Esophagus mucosa (tissue), 1 donor: ENCODE results near the gene VWA2. TPM values are rescaled to one million over a fixed set of nuclear protein-coding genes. Genes with fewer than 3 reads are reported as not detected.

Source experiments
- ATAC-seq: fragments of 200-7000 bp; cut with Tn5 transposase; one replicate; pipeline ENCODE4 v1.9.1; 2020
- total RNA-seq: library from RNA; stranded (reverse); gene quantifications from one replicate; pipeline ENCODE4 v1.2.4, GENCODE V29; 2023
- donor health status: DM: yes; HTN: yes; CAD: no.

VWA2 gene
- total RNA-seq, 1 donor from 2014 or later = 3.5 TPM

DNA sequence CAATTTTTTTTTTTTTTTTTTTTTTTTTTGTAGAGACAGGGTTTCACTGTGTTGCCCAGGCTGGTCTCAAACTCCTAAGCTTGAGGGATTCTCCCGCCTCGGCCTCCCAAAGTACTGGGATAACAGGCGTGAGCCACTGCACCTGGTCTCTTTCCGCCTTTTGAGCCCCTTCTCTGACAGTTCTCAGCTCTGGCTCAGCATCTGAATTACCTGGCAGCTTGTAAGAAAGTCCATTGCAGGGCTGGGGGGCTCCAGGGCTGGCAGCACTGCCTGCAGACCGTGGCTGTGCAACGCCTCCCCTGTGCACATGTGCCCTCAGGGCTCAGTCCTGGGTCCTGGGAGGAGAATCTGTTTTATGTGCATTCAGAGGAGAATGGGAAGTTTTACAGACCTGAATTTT lies 37.6 kb downstream of the VWA2 start:
- no peak for ATAC-seq

GRCh38 chr10:114278140-114278883 lies 39.3 kb downstream of the VWA2 start:
- no peak for ATAC-seq

GRCh38 chr10:114278884-114279191 lies 39.8 kb downstream of the VWA2 start:
- no peak for ATAC-seq

GRCh38 chr10:114279289-114279688 lies 40.2 kb downstream of the VWA2 start:
- ATAC-seq = no peak

- peak; percentile 84 for ATAC-seq
Observed at GRCh38 chr10:114279901-114280644, 41.0 kb downstream of the VWA2 start.

- no peak for ATAC-seq
Observed at GRCh38 chr10:114281006-114281405, 42.0 kb downstream of the VWA2 start.

GRCh38 chr10:114281461-114281860 lies 42.4 kb downstream of the VWA2 start:
- ATAC-seq = no peak

DNA sequence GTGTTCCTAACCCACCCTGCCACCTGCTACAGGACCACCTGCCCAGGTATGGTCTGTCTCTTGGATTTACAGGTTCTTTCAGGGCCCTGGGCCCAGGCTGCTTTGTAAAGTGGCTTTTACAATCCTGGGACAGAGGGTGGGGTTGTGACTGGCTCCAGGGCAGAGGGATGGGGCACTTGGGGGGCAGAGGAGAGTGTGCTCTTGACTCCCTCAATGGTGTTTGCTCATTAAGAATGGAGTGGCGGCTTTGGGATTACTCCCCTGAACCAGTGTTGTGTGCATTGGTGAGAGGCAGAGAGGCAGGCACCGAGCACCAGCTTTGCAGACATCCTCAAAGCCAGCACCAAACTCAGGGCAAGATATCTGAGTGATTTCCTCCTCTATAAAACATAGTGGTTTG lies 43.5 kb downstream of the VWA2 start:
- no peak for ATAC-seq

- no peak for ATAC-seq
Observed at GRCh38 chr10:114283091-114283490, 44.0 kb downstream of the VWA2 start.

DNA sequence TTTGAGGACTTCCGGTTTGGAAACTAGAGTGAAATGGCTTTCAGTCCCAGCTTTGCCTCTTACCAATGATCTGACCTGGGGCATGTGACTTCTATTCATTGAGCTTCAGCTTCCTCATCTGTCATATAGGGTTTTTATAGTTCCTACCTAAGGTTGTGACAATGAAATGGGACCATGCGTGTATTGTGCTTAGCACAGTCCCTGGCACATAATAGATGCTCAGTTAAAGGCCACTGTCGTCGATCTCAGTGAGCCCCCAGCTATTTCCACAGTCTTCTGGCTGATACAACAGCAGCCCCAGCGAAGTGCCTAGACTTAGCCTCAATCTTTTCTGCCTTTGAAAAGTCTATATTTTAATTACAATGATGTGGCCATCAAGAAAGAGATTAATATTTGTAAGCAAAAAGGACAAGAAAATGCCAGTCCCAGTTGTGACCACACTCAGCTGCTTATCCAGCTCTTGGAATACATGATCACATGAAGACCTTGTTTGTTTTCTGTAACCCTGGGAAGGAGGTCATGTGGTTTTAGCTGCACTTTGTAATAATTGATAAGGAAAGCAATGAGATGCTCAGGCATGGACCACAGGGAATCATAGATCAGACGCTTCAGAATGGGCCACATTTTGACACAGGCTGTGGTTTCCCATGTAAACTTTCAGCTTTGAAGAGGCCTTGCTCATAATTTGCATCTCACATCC lies 44.6 kb downstream of the VWA2 start:
- ATAC-seq = no peak

DNA sequence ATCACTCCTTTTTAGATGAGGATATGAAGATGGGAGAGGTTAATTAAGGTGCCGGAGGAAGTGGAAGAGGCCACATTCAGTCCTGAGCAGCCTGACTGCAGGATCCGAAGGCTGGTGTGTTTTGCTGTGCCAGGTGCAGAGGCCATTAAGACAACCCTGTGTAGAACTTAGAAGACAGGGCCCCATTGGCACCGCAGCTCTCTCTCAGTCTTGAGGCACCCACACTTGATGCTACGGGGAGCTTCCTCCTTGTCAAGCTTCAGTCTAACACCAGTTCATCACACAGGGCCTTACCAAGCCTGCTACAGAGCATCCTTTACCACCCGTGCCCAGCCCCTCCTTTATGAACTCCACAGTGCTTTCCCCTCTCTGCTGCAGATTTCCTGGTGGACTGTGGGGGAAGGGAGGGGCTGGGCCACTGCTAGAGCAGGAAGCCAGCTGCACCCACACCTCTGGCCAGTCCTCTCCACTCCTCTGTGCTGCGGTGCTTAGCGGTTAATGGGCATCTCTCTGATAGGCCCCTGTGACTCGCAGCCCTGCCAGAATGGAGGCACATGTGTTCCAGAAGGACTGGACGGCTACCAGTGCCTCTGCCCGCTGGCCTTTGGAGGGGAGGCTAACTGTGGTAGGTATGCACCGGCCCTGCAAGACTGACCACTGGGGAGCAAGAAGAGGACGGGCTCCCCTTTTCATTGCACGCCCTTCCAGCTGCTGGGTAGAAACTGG lies 45.5 kb downstream of the VWA2 start:
- ATAC-seq = no peak

- ATAC-seq = peak; percentile 13
Observed at GRCh38 chr10:114285961-114286441, 46.9 kb downstream of the VWA2 start.

DNA sequence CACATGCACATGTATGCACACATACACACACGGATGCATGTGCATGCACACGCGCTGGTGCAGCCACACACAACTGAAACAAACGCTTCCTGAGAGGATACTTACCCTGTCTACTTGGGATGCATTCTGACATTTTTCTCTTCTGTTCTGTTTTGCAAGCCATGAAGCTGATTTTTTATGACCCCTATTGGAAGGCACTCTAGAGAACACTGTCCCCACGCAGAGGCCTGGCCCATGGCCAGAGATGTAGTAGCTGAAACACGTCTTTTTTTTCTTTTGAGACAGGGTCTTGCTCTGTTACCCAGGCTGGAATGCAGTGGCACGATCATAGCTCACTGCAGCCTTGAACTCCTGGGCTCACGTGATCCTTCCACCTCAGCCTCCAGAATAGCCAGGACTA lies 47.9 kb downstream of the VWA2 start:
- no peak for ATAC-seq

- ATAC-seq = no peak
Observed at GRCh38 chr10:114288424-114289095, 49.5 kb downstream of the VWA2 start.

DNA sequence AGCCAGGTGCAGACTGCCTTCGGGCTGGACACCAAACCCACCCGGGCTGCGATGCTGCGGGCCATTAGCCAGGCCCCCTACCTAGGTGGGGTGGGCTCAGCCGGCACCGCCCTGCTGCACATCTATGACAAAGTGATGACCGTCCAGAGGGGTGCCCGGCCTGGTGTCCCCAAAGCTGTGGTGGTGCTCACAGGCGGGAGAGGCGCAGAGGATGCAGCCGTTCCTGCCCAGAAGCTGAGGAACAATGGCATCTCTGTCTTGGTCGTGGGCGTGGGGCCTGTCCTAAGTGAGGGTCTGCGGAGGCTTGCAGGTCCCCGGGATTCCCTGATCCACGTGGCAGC lies 50.0 kb downstream of the VWA2 start:
- no peak for ATAC-seq

GRCh38 chr10:114290038-114290437 lies 51.0 kb downstream of the VWA2 start:
- no peak for ATAC-seq

- ATAC-seq = no peak
Observed at GRCh38 chr10:114291076-114291475, 52.0 kb downstream of the VWA2 start.

GRCh38 chr10:114291516-114291915 lies 52.5 kb downstream of the VWA2 start:
- ATAC-seq = no peak

GRCh38 chr10:114293075-114293474 lies 54.0 kb downstream of the VWA2 start:
- ATAC-seq = no peak

- ATAC-seq = no peak
Observed at GRCh38 chr10:114294549-114294948, 55.5 kb downstream of the VWA2 start.

- ATAC-seq = no peak
Observed at GRCh38 chr10:114295393-114295792, 56.3 kb downstream of the VWA2 start.

GRCh38 chr10:114297136-114297705 lies 58.2 kb downstream of the VWA2 start:
- ATAC-seq = no peak
